SH-SY5Y (cell line): ENCODE data around the gene CIBAR2.

Experiments
- GATA2 ChIP-seq: IDR thresholded peaks from 2 replicates; pipeline ENCODE4 v1.6.1; 2011; ENCODE audit warnings: mild to moderate bottlenecking, low read depth, low read length
- GATA3 ChIP-seq: IDR thresholded peaks from 2 replicates; pipeline ENCODE4 v1.6.1; 2011; ENCODE audit warnings: low read depth, mild to moderate bottlenecking, low read length, moderate library complexity

GRCh38 chr16:85136213-85136701 is 24.0 kb upstream of the CIBAR2 start:
- TF ChIP-seq GATA2 (no peak), GATA3 (no peak)
